Uterine smooth muscle cell (primary cell): ENCODE results near the gene OR4C16. TPM values are rescaled to one million over a fixed set of nuclear protein-coding genes. Genes with fewer than 3 reads are reported as not detected.

Experiments
- total RNA-seq: library from RNA; depleted of rRNA; stranded (reverse); fragments of >200 nt; gene quantifications from 2 replicates; pipeline ENCODE4 v1.2.3, GENCODE V29; 2014

The OR4C16 gene
- not detected in 2 replicates for total RNA-seq

GRCh38 chr11:55571828-55572227 lies at the start of gene OR4C16:
OR4C16 (plus strand) TSS chr11:55572128; CDS start chr11:55572128, 0 bp downstream.

GRCh38 chr11:55554169-55554568 lies 17.8 kb upstream of the OR4C16 start, which contains the start of gene OR4C15:
OR4C15 (plus strand) TSS chr11:55554469; CDS start chr11:55554469, 0 bp downstream.

GRCh38 chr11:55607545-55607944 lies 35.6 kb downstream of the OR4C16 start, which contains the start of gene OR4C11:
OR4C11 (minus strand) TSS chr11:55607645; CDS start chr11:55604373, 3,272 bp downstream.

Other genes starting within 250 kb of the OR4C16 start
- gene OR4A16, start 228.9 kb upstream of the OR4C16 start, total RNA-seq: not detected in 2 replicates
- gene OR4A15, start 204.2 kb upstream of the OR4C16 start, total RNA-seq: not detected in 2 replicates
- not detected in 2 replicates for gene OR4C15, start 17.7 kb upstream of the OR4C16 start, total RNA-seq
- gene OR4C11, start 35.5 kb downstream of the OR4C16 start, total RNA-seq: not detected in 2 replicates
- gene OR4P4, start 63.0 kb downstream of the OR4C16 start, total RNA-seq: not detected in 2 replicates
- not detected in 2 replicates for gene OR4S2, start 76.2 kb downstream of the OR4C16 start, total RNA-seq
- not detected in 2 replicates for gene OR4C6, start 90.1 kb downstream of the OR4C16 start, total RNA-seq
- not detected in 2 replicates for gene OR5D13, start 201.3 kb downstream of the OR4C16 start, total RNA-seq
- gene OR5D14, start 223.4 kb downstream of the OR4C16 start, total RNA-seq: not detected in 2 replicates
- gene OR5L1, start 239.2 kb downstream of the OR4C16 start, total RNA-seq: not detected in 2 replicates
- gene OR5D18, start 247.5 kb downstream of the OR4C16 start, total RNA-seq: not detected in 2 replicates